ENCODE results near the gene TMEM131. TPM values are rescaled to one million over a fixed set of nuclear protein-coding genes. Genes with fewer than 3 reads are reported as not detected.

TMEM131 gene
- total RNA-seq, 6 donors from 2014 or later: 30.5 to 67.5 (median 39.7) TPM

- WGBS, 2 donors: 57 to 64% methylated on average over 10 of the region's 10 CpGs
- ATAC-seq (ENCODE audit: low FRiP score in 2 of 2) (no peak), DNase-seq (no peak)
- H3K4me1 ChIP-seq: peaks cover 0 to 2% (median 0%) of the 10 kb centered on the region in 4 donors
- no peak overlapping the region for H3K27ac ChIP-seq
- H3K9me3 ChIP-seq: no peaks in the 10 kb centered on the region
- TF ChIP-seq POLR2A (IDR thresholded peaks at IDR 0.05) (no peak), EP300 (IDR thresholded peaks at IDR 0.05) (no peak), POLR2AphosphoS5 (IDR thresholded peaks at IDR 0.05) (no peak)
- TF ChIP-seq, protein P1, sequence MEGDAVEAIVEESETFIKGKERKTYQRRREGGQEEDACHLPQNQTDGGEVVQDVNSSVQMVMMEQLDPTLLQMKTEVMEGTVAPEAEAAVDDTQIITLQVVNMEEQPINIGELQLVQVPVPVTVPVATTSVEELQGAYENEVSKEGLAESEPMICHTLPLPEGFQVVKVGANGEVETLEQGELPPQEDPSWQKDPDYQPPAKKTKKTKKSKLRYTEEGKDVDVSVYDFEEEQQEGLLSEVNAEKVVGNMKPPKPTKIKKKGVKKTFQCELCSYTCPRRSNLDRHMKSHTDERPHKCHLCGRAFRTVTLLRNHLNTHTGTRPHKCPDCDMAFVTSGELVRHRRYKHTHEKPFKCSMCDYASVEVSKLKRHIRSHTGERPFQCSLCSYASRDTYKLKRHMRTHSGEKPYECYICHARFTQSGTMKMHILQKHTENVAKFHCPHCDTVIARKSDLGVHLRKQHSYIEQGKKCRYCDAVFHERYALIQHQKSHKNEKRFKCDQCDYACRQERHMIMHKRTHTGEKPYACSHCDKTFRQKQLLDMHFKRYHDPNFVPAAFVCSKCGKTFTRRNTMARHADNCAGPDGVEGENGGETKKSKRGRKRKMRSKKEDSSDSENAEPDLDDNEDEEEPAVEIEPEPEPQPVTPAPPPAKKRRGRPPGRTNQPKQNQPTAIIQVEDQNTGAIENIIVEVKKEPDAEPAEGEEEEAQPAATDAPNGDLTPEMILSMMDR (IDR thresholded peaks at IDR 0.05): no peak
- no peaks in the 10 kb centered on the region for H3K36me3 ChIP-seq
- no peaks in the 10 kb centered on the region for H3K27me3 ChIP-seq
- no peak overlapping the region for H3K4me3 ChIP-seq
Observed at GRCh38 chr2:97745474-97746174, 250.1 kb downstream of the TMEM131 start.

GRCh38 chr2:97743913-97744312 is 251.8 kb downstream of the TMEM131 start:
- no peaks in the 10 kb centered on the region for H3K9me3 ChIP-seq
- no peak for ATAC-seq (ENCODE audit: low FRiP score in 2 of 2)
- H3K27me3 ChIP-seq: no peaks in the 10 kb centered on the region
- TF ChIP-seq POLR2AphosphoS5 (IDR thresholded peaks at IDR 0.05) (no peak), POLR2A (IDR thresholded peaks at IDR 0.05) (no peak), EP300 (IDR thresholded peaks at IDR 0.05) (no peak)
- TF ChIP-seq, protein P1 (IDR thresholded peaks at IDR 0.05): no peak
- WGBS, 2 donors: 92 to 99% methylated on average over 6 of the region's 6 CpGs
- no peak overlapping the region for H3K4me3 ChIP-seq
- DNase-seq: peak in 1 of 2 donors; percentile 27
- no peak overlapping the region for H3K27ac ChIP-seq
- peaks cover 0 to 6% (median 0%) of the 10 kb centered on the region in 4 donors for H3K4me1 ChIP-seq
- no peaks in the 10 kb centered on the region for H3K36me3 ChIP-seq

- ATAC-seq (ENCODE audit: low FRiP score in 2 of 2) (no peak), DNase-seq (no peak)
- Histone ChIP-seq H3K9me3 (no peaks in the 10 kb centered on the region), H3K36me3 (no peaks in the 10 kb centered on the region), H3K27me3 (no peaks in the 10 kb centered on the region), H3K4me3 (no peak overlapping the region), H3K4me1 (peaks cover 0 to 6% (median 0%) of the 10 kb centered on the region in 4 donors), H3K27ac (no peak overlapping the region)
- TF ChIP-seq EP300 (IDR thresholded peaks at IDR 0.05) (no peak), POLR2AphosphoS5 (IDR thresholded peaks at IDR 0.05) (no peak), POLR2A (IDR thresholded peaks at IDR 0.05) (no peak)
- TF ChIP-seq, protein P1 (IDR thresholded peaks at IDR 0.05): no peak
- WGBS, 2 donors: 71 to 79% methylated on average over 4 of the region's 4 CpGs
Observed at GRCh38 chr2:97742381-97742847, 253.3 kb downstream of the TMEM131 start.

DNA sequence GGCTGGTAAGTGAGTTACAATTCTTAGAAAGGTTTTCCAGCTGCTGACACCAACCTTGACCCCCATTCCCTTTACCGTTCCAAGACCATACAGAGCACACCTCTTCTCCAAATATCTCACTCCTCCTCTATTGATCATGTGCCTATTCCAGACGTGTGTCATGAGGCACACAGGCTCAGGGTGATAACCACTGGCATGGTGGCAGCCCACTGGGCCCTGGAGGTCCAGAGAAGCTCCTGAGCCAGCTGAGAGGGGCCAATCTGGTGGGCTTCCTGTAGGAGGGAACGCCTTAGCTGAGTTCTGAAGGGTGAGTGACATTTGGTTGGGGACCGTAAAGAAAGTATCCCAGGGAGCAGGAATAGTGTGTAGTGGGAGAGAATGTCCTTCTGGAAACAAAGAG is 254.1 kb downstream of the TMEM131 start:
- Histone ChIP-seq H3K27ac (no peak overlapping the region), H3K36me3 (no peaks in the 10 kb centered on the region), H3K4me1 (peaks cover 0 to 6% (median 0%) of the 10 kb centered on the region in 4 donors), H3K27me3 (no peaks in the 10 kb centered on the region), H3K4me3 (no peak overlapping the region), H3K9me3 (no peaks in the 10 kb centered on the region)
- DNase-seq (no peak), ATAC-seq (ENCODE audit: low FRiP score in 2 of 2) (no peak)
- no peak for TF ChIP-seq POLR2AphosphoS5 (IDR thresholded peaks at IDR 0.05)
- 79 to 83% methylated on average over 4 of the region's 4 CpGs for WGBS, 2 donors

DNA sequence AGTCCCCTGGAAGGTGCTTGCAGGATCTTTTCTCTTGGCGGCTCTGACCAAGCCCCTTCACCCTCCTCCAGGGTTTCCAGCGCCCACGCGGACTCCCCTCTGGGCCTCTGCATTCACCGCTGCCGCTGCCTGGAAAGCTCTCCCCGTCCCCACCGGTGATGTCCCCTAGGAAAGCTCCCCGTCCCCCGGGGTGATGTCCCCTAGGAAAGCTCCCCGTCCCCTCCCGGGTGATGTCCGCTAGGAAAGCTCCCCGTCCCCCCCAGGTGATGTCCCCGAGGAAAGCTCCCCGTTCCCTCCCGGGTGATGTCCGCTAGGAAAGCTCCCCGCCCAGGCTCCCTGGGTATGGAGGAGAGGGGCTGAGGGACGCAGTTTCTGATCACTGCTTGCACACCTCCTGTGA is 254.5 kb downstream of the TMEM131 start:
- H3K27me3 ChIP-seq: no peaks in the 10 kb centered on the region
- no peaks in the 10 kb centered on the region for H3K9me3 ChIP-seq
- ATAC-seq (ENCODE audit: low FRiP score in 2 of 2) (no peak), DNase-seq (peak; percentile 17 to 41)
- TF ChIP-seq POLR2A (IDR thresholded peaks at IDR 0.05) (no peak), EP300 (IDR thresholded peaks at IDR 0.05) (no peak)
- TF ChIP-seq, protein P1 (IDR thresholded peaks at IDR 0.05): no peak
- H3K27ac ChIP-seq: no peak overlapping the region
- peaks cover 0 to 6% (median 0%) of the 10 kb centered on the region in 4 donors for H3K4me1 ChIP-seq
- no peak overlapping the region for H3K4me3 ChIP-seq
- WGBS, 2 donors: 91 to 94% methylated on average over 20 of the region's 20 CpGs
- no peaks in the 10 kb centered on the region for H3K36me3 ChIP-seq

All from upper lobe of left lung (tissue), 6 donors.